ENCODE data around the gene KCNJ11.

Gene KCNJ11

GRCh38 chr11:17405232-17406005, 17.0 kb upstream of the KCNJ11 start:
- H3K9me3 ChIP-seq (ENCODE audit: control extremely low read depth in 1 of 5, control insufficient read depth in 4 of 5, insufficient read depth in 2 of 5, low read depth in 1 of 5, low read length in 4 of 5): no peaks in the 10 kb centered on the region
- POLR2A ChIA-PET: interaction anchor here (0.7 kb wide), 1 partner anchor 1393 kb away, joined by 3 read pairs; no protein-coding TSS in a partner anchor
- WGBS (ENCODE audit: insufficient coverage): 94% methylated on average over 13 of the region's 15 CpGs
- no peaks in the 10 kb centered on the region for H3K27me3 ChIP-seq (replicated peaks in 2 of 5; ENCODE audit: control insufficient read depth in 4 of 5, insufficient read depth in 5 of 5, low read length in 4 of 5)
- no peak overlapping the region for H3K27ac ChIP-seq (ENCODE audit: insufficient read depth in 1 of 2, low read depth in 1 of 2, low read length in 2 of 2, poor library complexity in 1 of 2, severe bottlenecking in 2 of 2)
- CTCF ChIA-PET: interaction anchor here (0.5 to 1.4 kb wide), 4 partner anchors 10 to 45 kb away, joined by 3 read pairs; no protein-coding TSS in a partner anchor
- no peaks in the 10 kb centered on the region for H3K36me3 ChIP-seq (ENCODE audit: control insufficient read depth in 4 of 4, insufficient read depth in 4 of 4, low read length in 3 of 4)
- peaks cover 0 to 3% (median 0%) of the 10 kb centered on the region in 4 experiments for H3K4me1 ChIP-seq (ENCODE audit: control extremely low read depth in 1 of 4, control insufficient read depth in 4 of 4, insufficient read depth in 4 of 4, low read length in 3 of 4)
- no peak for DNase-seq
- H3K4me3 ChIP-seq (ENCODE audit: control insufficient read depth in 1 of 7, extremely low read depth in 1 of 7, insufficient read depth in 4 of 7, low read depth in 2 of 7, low read length in 6 of 7): no peak overlapping the region

- 100% methylated on average over 15 of the region's 18 CpGs for WGBS (ENCODE audit: insufficient coverage)
- no peaks in the 10 kb centered on the region for H3K27me3 ChIP-seq (replicated peaks in 2 of 5; ENCODE audit: control insufficient read depth in 4 of 5, insufficient read depth in 5 of 5, low read length in 4 of 5)
- H3K36me3 ChIP-seq (ENCODE audit: control insufficient read depth in 4 of 4, insufficient read depth in 4 of 4, low read length in 3 of 4): no peaks in the 10 kb centered on the region
- DNase-seq: no peak
- no peaks in the 10 kb centered on the region for H3K9me3 ChIP-seq (ENCODE audit: control extremely low read depth in 1 of 5, control insufficient read depth in 4 of 5, insufficient read depth in 2 of 5, low read depth in 1 of 5, low read length in 4 of 5)
- ChIA-PET CTCF (interaction anchor here (1.1 to 1.7 kb wide), 4 partner anchors 13 to 100 kb away, joined by 3 to 6 read pairs (median 6); partner anchors contain the start of gene KCNJ11), POLR2A (no interaction called here)
- H3K4me3 ChIP-seq (ENCODE audit: control insufficient read depth in 1 of 7, extremely low read depth in 1 of 7, insufficient read depth in 4 of 7, low read depth in 2 of 7, low read length in 6 of 7): no peak overlapping the region
- peaks cover 0 to 3% (median 0%) of the 10 kb centered on the region in 4 experiments for H3K4me1 ChIP-seq (ENCODE audit: control extremely low read depth in 1 of 4, control insufficient read depth in 4 of 4, insufficient read depth in 4 of 4, low read length in 3 of 4)
- H3K27ac ChIP-seq (ENCODE audit: insufficient read depth in 1 of 2, low read depth in 1 of 2, low read length in 2 of 2, poor library complexity in 1 of 2, severe bottlenecking in 2 of 2): no peak overlapping the region
Observed at GRCh38 chr11:17403980-17404759, 15.7 kb upstream of the KCNJ11 start.

- Histone ChIP-seq H3K27ac (ENCODE audit: insufficient read depth in 1 of 2, low read depth in 1 of 2, low read length in 2 of 2, poor library complexity in 1 of 2, severe bottlenecking in 2 of 2) (no peak overlapping the region), H3K27me3 (replicated peaks in 2 of 5; ENCODE audit: control insufficient read depth in 4 of 5, insufficient read depth in 5 of 5, low read length in 4 of 5) (no peaks in the 10 kb centered on the region), H3K4me1 (ENCODE audit: control extremely low read depth in 1 of 4, control insufficient read depth in 4 of 4, insufficient read depth in 4 of 4, low read length in 3 of 4) (peaks cover 0 to 3% (median 0%) of the 10 kb centered on the region in 4 experiments), H3K9me3 (ENCODE audit: control extremely low read depth in 1 of 5, control insufficient read depth in 4 of 5, insufficient read depth in 2 of 5, low read depth in 1 of 5, low read length in 4 of 5) (no peaks in the 10 kb centered on the region), H3K4me3 (ENCODE audit: control insufficient read depth in 1 of 7, extremely low read depth in 1 of 7, insufficient read depth in 4 of 7, low read depth in 2 of 7, low read length in 6 of 7) (no peak overlapping the region), H3K36me3 (ENCODE audit: control insufficient read depth in 4 of 4, insufficient read depth in 4 of 4, low read length in 3 of 4) (no peaks in the 10 kb centered on the region)
- CTCF ChIA-PET: interaction anchor here (1.5 to 2.0 kb wide), 4 partner anchors 12 to 102 kb away, joined by 6 to 7 read pairs (median 6); partner anchors contain the start of gene KCNJ11
- WGBS (ENCODE audit: insufficient coverage): 98% methylated on average over 8 of the region's 8 CpGs
- DNase-seq: no peak
- POLR2A ChIA-PET: no interaction called here
Observed at GRCh38 chr11:17402486-17402885, 14.0 kb upstream of the KCNJ11 start.

- Histone ChIP-seq H3K4me1 (ENCODE audit: control extremely low read depth in 1 of 4, control insufficient read depth in 4 of 4, insufficient read depth in 4 of 4, low read length in 3 of 4) (no peaks in the 10 kb centered on the region), H3K4me3 (ENCODE audit: control insufficient read depth in 1 of 7, extremely low read depth in 1 of 7, insufficient read depth in 4 of 7, low read depth in 2 of 7, low read length in 6 of 7) (no peak overlapping the region), H3K36me3 (ENCODE audit: control insufficient read depth in 4 of 4, insufficient read depth in 4 of 4, low read length in 3 of 4) (no peaks in the 10 kb centered on the region), H3K9me3 (ENCODE audit: control extremely low read depth in 1 of 5, control insufficient read depth in 4 of 5, insufficient read depth in 2 of 5, low read depth in 1 of 5, low read length in 4 of 5) (no peaks in the 10 kb centered on the region), H3K27me3 (replicated peaks in 2 of 5; ENCODE audit: control insufficient read depth in 4 of 5, insufficient read depth in 5 of 5, low read length in 4 of 5) (no peaks in the 10 kb centered on the region), H3K27ac (ENCODE audit: insufficient read depth in 1 of 2, low read depth in 1 of 2, low read length in 2 of 2, poor library complexity in 1 of 2, severe bottlenecking in 2 of 2) (no peak overlapping the region)
- WGBS (ENCODE audit: insufficient coverage): over 99% methylated on average over 8 of the region's 8 CpGs
- no peak for DNase-seq
- POLR2A ChIA-PET: no interaction called here
- CTCF ChIA-PET: interaction anchor here (1.5 to 2.0 kb wide), 2 partner anchors 17 to 103 kb away, joined by 6 to 7 read pairs; no protein-coding TSS in a partner anchor
Observed at GRCh38 chr11:17401841-17402240, 13.4 kb upstream of the KCNJ11 start.

- Histone ChIP-seq H3K27ac (ENCODE audit: insufficient read depth in 1 of 2, low read depth in 1 of 2, low read length in 2 of 2, poor library complexity in 1 of 2, severe bottlenecking in 2 of 2) (no peak overlapping the region), H3K4me1 (ENCODE audit: control extremely low read depth in 1 of 4, control insufficient read depth in 4 of 4, insufficient read depth in 4 of 4, low read length in 3 of 4) (no peaks in the 10 kb centered on the region), H3K27me3 (replicated peaks in 2 of 5; ENCODE audit: control insufficient read depth in 4 of 5, insufficient read depth in 5 of 5, low read length in 4 of 5) (no peaks in the 10 kb centered on the region), H3K9me3 (ENCODE audit: control extremely low read depth in 1 of 5, control insufficient read depth in 4 of 5, insufficient read depth in 2 of 5, low read depth in 1 of 5, low read length in 4 of 5) (no peaks in the 10 kb centered on the region), H3K36me3 (ENCODE audit: control insufficient read depth in 4 of 4, insufficient read depth in 4 of 4, low read length in 3 of 4) (no peaks in the 10 kb centered on the region), H3K4me3 (ENCODE audit: control insufficient read depth in 1 of 7, extremely low read depth in 1 of 7, insufficient read depth in 4 of 7, low read depth in 2 of 7, low read length in 6 of 7) (no peak overlapping the region)
- ChIA-PET CTCF (interaction anchor here (1.0 to 2.0 kb wide), 2 partner anchors 71 to 103 kb away, joined by 3 to 6 read pairs; no protein-coding TSS in a partner anchor), POLR2A (no interaction called here)
- 100% methylated on average over 1 of the region's 2 CpGs for WGBS (ENCODE audit: insufficient coverage)
- DNase-seq: no peak
Observed at GRCh38 chr11:17401316-17401715, 12.9 kb upstream of the KCNJ11 start.

- no peaks in the 10 kb centered on the region for H3K27me3 ChIP-seq (replicated peaks in 2 of 5; ENCODE audit: control insufficient read depth in 4 of 5, insufficient read depth in 5 of 5, low read length in 4 of 5)
- H3K4me3 ChIP-seq (ENCODE audit: control insufficient read depth in 1 of 7, extremely low read depth in 1 of 7, insufficient read depth in 4 of 7, low read depth in 2 of 7, low read length in 6 of 7): no peak overlapping the region
- H3K27ac ChIP-seq (ENCODE audit: insufficient read depth in 1 of 2, low read depth in 1 of 2, low read length in 2 of 2, poor library complexity in 1 of 2, severe bottlenecking in 2 of 2): no peak overlapping the region
- no peaks in the 10 kb centered on the region for H3K4me1 ChIP-seq (ENCODE audit: control extremely low read depth in 1 of 4, control insufficient read depth in 4 of 4, insufficient read depth in 4 of 4, low read length in 3 of 4)
- ChIA-PET CTCF (interaction anchor here (1.0 to 1.1 kb wide), 2 partner anchors 12 to 72 kb away, joined by 3 to 4 read pairs; no protein-coding TSS in a partner anchor), POLR2A (no interaction called here)
- DNase-seq: no peak
- 88% methylated on average over 17 of the region's 19 CpGs for WGBS (ENCODE audit: insufficient coverage)
- H3K9me3 ChIP-seq (ENCODE audit: control extremely low read depth in 1 of 5, control insufficient read depth in 4 of 5, insufficient read depth in 2 of 5, low read depth in 1 of 5, low read length in 4 of 5): no peaks in the 10 kb centered on the region
- H3K36me3 ChIP-seq (ENCODE audit: control insufficient read depth in 4 of 4, insufficient read depth in 4 of 4, low read length in 3 of 4): no peaks in the 10 kb centered on the region
Observed at GRCh38 chr11:17400048-17400775, 11.8 kb upstream of the KCNJ11 start.

All from common myeloid progenitor, CD34-positive (primary cell).